ENCODE data around the gene UST. TPM values are rescaled to one million over a fixed set of nuclear protein-coding genes. Genes with fewer than 3 reads are reported as not detected.

Gene UST
- total RNA-seq, 1 experiment from 2014 or later, result 3.9 TPM

- ChIA-PET CTCF (no interaction called here), POLR2A (ENCODE audit: unreplicated experiment) (no interaction called here)
- no peak overlapping the region for H3K27ac ChIP-seq (ENCODE audit: low read length)
- TF ChIP-seq EZH2phosphoT487 (IDR thresholded peaks at IDR 0.05; ENCODE audit: borderline replicate concordance, low read length) (no peak), EZH2 (IDR thresholded peaks at IDR 0.05; ENCODE audit: low read length, unreplicated experiment) (no peak), CTCF (conservative IDR thresholded peaks at IDR 0.05; ENCODE audit: low read depth, low read length) (no peak)
- no peaks in the 10 kb centered on the region for H3K27me3 ChIP-seq (ENCODE audit: low read length)
- no peaks in the 10 kb centered on the region for H3F3A ChIP-seq (ENCODE audit: low read length, unreplicated experiment)
- no peaks in the 10 kb centered on the region for H3K36me3 ChIP-seq (ENCODE audit: low read depth, low read length)
- intact Hi-C loops (cut with micrococcal nuclease), result loop anchor here (10.0 kb wide), 1 partner anchor 89 kb away; no protein-coding TSS in a partner anchor
- ATAC-seq (no peak), DNase-seq (no peak)
- H3K9me3 ChIP-seq (ENCODE audit: low read length), result no peaks in the 10 kb centered on the region
- no peak overlapping the region for H3K4me3 ChIP-seq (ENCODE audit: low read length)
- no peaks in the 10 kb centered on the region for H3K79me2 ChIP-seq (ENCODE audit: low read length)
- no peak overlapping the region for H3K4me2 ChIP-seq (ENCODE audit: low read length)
- no peaks in the 10 kb centered on the region for H3K9me2 ChIP-seq (replicated peaks; ENCODE audit: low read length)
- H4K20me1 ChIP-seq (ENCODE audit: low read length), result no peaks in the 10 kb centered on the region
- no peak overlapping the region for H2AFZ ChIP-seq (ENCODE audit: low read length)
- 0 out of 2 replicates have a peak, but pooled peaks cover 4% of the 10 kb centered on the region for H3K4me1 ChIP-seq (ENCODE audit: insufficient read depth, low read length)
- H3K9ac ChIP-seq (ENCODE audit: low read length), result no peak overlapping the region
- BruUV-seq (replicated peaks), result no TSS peak
Observed at GRCh38 chr6:148943451-148943850, 196.6 kb downstream of the UST start.

- H3K4me3 ChIP-seq (ENCODE audit: low read length), result no peak overlapping the region
- H3F3A ChIP-seq (ENCODE audit: low read length, unreplicated experiment), result no peaks in the 10 kb centered on the region
- no peak for TF ChIP-seq EZH2phosphoT487 (IDR thresholded peaks at IDR 0.05; ENCODE audit: borderline replicate concordance, low read length)
- TF ChIP-seq CTCF (conservative IDR thresholded peaks at IDR 0.05; ENCODE audit: low read depth, low read length), result no peak
- no peak for TF ChIP-seq EZH2 (IDR thresholded peaks at IDR 0.05; ENCODE audit: low read length, unreplicated experiment)
- no peak for ATAC-seq
- H3K4me1 ChIP-seq (ENCODE audit: insufficient read depth, low read length), result 0 out of 2 replicates have a peak, but pooled peaks cover 4% of the 10 kb centered on the region
- no peak overlapping the region for H3K9ac ChIP-seq (ENCODE audit: low read length)
- ChIA-PET CTCF (interaction anchor here (0.6 kb wide), 1 partner anchor 28 kb away, joined by 6 read pairs; no protein-coding TSS in a partner anchor), POLR2A (ENCODE audit: unreplicated experiment) (no interaction called here)
- DNase-seq, result no peak
- intact Hi-C loops (cut with micrococcal nuclease), result loop anchor here (10.0 kb wide), 1 partner anchor 90 kb away; no protein-coding TSS in a partner anchor
- no peaks in the 10 kb centered on the region for H3K27me3 ChIP-seq (ENCODE audit: low read length)
- H3K79me2 ChIP-seq (ENCODE audit: low read length), result no peaks in the 10 kb centered on the region
- no peaks in the 10 kb centered on the region for H3K36me3 ChIP-seq (ENCODE audit: low read depth, low read length)
- no peak overlapping the region for H3K27ac ChIP-seq (ENCODE audit: low read length)
- BruUV-seq (replicated peaks), result no TSS peak
- no peaks in the 10 kb centered on the region for H3K9me2 ChIP-seq (replicated peaks; ENCODE audit: low read length)
- H2AFZ ChIP-seq (ENCODE audit: low read length), result no peak overlapping the region
- H3K4me2 ChIP-seq (ENCODE audit: low read length), result no peak overlapping the region
- no peaks in the 10 kb centered on the region for H3K9me3 ChIP-seq (ENCODE audit: low read length)
- no peaks in the 10 kb centered on the region for H4K20me1 ChIP-seq (ENCODE audit: low read length)
Observed at GRCh38 chr6:148944608-148945007, 197.8 kb downstream of the UST start.

DNA sequence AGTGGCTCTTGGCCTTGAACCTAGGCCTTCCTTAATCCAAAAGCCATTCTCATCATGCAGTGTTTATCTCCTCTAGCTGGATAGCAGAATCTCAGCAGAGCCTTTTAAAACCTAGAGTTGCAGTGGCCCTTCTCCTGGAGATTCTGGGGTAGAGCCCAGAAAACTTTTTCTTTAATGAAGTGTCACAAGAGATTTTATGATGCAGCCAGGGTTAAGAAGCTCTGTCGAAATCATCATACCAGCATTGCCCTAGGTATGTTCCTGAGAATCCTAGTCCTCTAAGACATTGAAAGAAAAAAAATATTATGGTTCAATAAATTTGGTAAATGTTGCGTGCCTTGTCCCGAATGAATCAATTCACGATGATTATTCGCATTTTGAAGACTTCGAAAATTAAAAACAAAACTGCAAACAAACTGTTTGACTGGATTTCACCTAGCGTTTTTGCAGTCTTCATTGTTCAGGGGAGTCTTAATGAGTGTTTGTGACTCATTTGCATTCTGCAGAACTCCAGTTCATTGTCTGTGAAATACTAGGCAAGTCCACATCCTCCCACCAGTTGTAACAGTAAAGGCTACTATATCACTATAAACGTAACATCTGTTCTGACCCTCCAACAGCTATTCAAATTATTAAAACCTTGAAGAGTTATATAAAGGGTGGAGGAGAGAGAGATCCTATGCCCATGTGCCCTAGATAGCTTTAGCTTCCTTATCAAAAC is 198.6 kb downstream of the UST start:
- H3K9me3 ChIP-seq (ENCODE audit: low read length), result no peaks in the 10 kb centered on the region
- DNase-seq, result no peak
- no peaks in the 10 kb centered on the region for H3K27me3 ChIP-seq (ENCODE audit: low read length)
- TF ChIP-seq EZH2phosphoT487 (IDR thresholded peaks at IDR 0.05; ENCODE audit: borderline replicate concordance, low read length) (no peak), EZH2 (IDR thresholded peaks at IDR 0.05; ENCODE audit: low read length, unreplicated experiment) (no peak), CTCF (conservative IDR thresholded peaks at IDR 0.05; ENCODE audit: low read depth, low read length) (no peak)
- H3K79me2 ChIP-seq (ENCODE audit: low read length), result no peaks in the 10 kb centered on the region
- H3K4me1 ChIP-seq (ENCODE audit: insufficient read depth, low read length), result 0 out of 2 replicates have a peak, but pooled peaks cover 4% of the 10 kb centered on the region
- H3K9ac ChIP-seq (ENCODE audit: low read length), result no peak overlapping the region
- ChIA-PET CTCF (interaction anchor here (0.6 kb wide), 1 partner anchor 27 kb away, joined by 6 read pairs; no protein-coding TSS in a partner anchor), POLR2A (ENCODE audit: unreplicated experiment) (no interaction called here)
- H3F3A ChIP-seq (ENCODE audit: low read length, unreplicated experiment), result no peaks in the 10 kb centered on the region
- no peak; the same call in 1 of the 2 replicates for ATAC-seq
- H3K27ac ChIP-seq (ENCODE audit: low read length), result no peak overlapping the region
- BruUV-seq (replicated peaks), result no TSS peak
- H3K36me3 ChIP-seq (ENCODE audit: low read depth, low read length), result no peaks in the 10 kb centered on the region
- H3K4me2 ChIP-seq (ENCODE audit: low read length), result no peak overlapping the region
- intact Hi-C loops (cut with micrococcal nuclease), result loop anchor here (10.0 kb wide), 1 partner anchor 91 kb away; no protein-coding TSS in a partner anchor
- no peaks in the 10 kb centered on the region for H4K20me1 ChIP-seq (ENCODE audit: low read length)
- H2AFZ ChIP-seq (ENCODE audit: low read length), result no peak overlapping the region
- no peaks in the 10 kb centered on the region for H3K9me2 ChIP-seq (replicated peaks; ENCODE audit: low read length)
- H3K4me3 ChIP-seq (ENCODE audit: low read length), result no peak overlapping the region
